ENCODE measurements around the gene GPC2. TPM values are rescaled to one million over a fixed set of nuclear protein-coding genes. Genes with fewer than 3 reads are reported as not detected.
"Not testable (repeated sequence)": the region's sequence is repeated elsewhere in the genome, so short reads cannot be mapped to it uniquely, and the experiment has no call there.

GPC2 gene
- total and polyA plus RNA-seq, 7 donors = 0.16 to 0.77 (median 0.34) TPM

GRCh38 chr7:100191775-100192174, 14.6 kb upstream of the GPC2 start:
- Histone ChIP-seq H3K9me3 (no peaks in the 10 kb centered on the region), H3K4me3 (no peak overlapping the region), H3K27me3 (ENCODE audit: insufficient read depth in 3 of 3, low read length in 2 of 3) (peaks cover 0 to 4% (median 0%) of the 10 kb centered on the region in 3 donors), H3K27ac (no peak overlapping the region), H3K4me1 (no peaks in the 10 kb centered on the region), H3K36me3 (ENCODE audit: insufficient read depth in 1 of 2, low read depth in 1 of 2) (no peaks in the 10 kb centered on the region)
- ATAC-seq = no peak
- no peak for DNase-seq
- WGBS, 3 donors = 56 to 68% (median 65%) methylated on average over 2 of the region's 2 CpGs
- no peak for TF ChIP-seq CTCF (IDR thresholded peaks at IDR 0.05)
- intact Hi-C loops (cut with DNase I) = no loop called here

- TF ChIP-seq CTCF (IDR thresholded peaks at IDR 0.05) = peak; percentile 39
- H3K27ac ChIP-seq = no peak overlapping the region
- 64 to 77% (median 65%) methylated on average over 4 of the region's 4 CpGs for WGBS, 3 donors
- no peaks in the 10 kb centered on the region for H3K4me1 ChIP-seq
- DNase-seq (no peak), ATAC-seq (peak in 3 of 4 donors; percentile 49 to 67 (median 56))
- H3K36me3 ChIP-seq (ENCODE audit: insufficient read depth in 1 of 2, low read depth in 1 of 2) = no peaks in the 10 kb centered on the region
- peaks cover 0 to 3% (median 0%) of the 10 kb centered on the region in 3 donors for H3K27me3 ChIP-seq (ENCODE audit: insufficient read depth in 3 of 3, low read length in 2 of 3)
- intact Hi-C loops (cut with DNase I) = no loop called here
- no peak overlapping the region for H3K4me3 ChIP-seq
- H3K9me3 ChIP-seq = no peaks in the 10 kb centered on the region
These were observed 13.0 kb upstream of the GPC2 start for GRCh38 chr7:100190048-100190711.

GRCh38 chr7:100189061-100189460, 11.9 kb upstream of the GPC2 start:
- H3K27ac ChIP-seq = no peak overlapping the region
- TF ChIP-seq CTCF (IDR thresholded peaks at IDR 0.05) = no peak
- no peaks in the 10 kb centered on the region for H3K4me1 ChIP-seq
- ATAC-seq (no peak), DNase-seq (no peak)
- no peak overlapping the region for H3K4me3 ChIP-seq
- H3K36me3 ChIP-seq (ENCODE audit: insufficient read depth in 1 of 2, low read depth in 1 of 2) = no peaks in the 10 kb centered on the region
- no peaks in the 10 kb centered on the region for H3K27me3 ChIP-seq (ENCODE audit: insufficient read depth in 3 of 3, low read length in 2 of 3)
- 77 to 88% (median 82%) methylated on average over 3 of the region's 3 CpGs for WGBS, 3 donors
- no peaks in the 10 kb centered on the region for H3K9me3 ChIP-seq
- intact Hi-C loops (cut with DNase I) = no loop called here

GRCh38 chr7:100185726-100186125, 8.5 kb upstream of the GPC2 start:
- Histone ChIP-seq H3K9me3 (no peaks in the 10 kb centered on the region), H3K4me1 (no peaks in the 10 kb centered on the region), H3K4me3 (no peak overlapping the region), H3K27ac (no peak overlapping the region), H3K36me3 (ENCODE audit: insufficient read depth in 1 of 2, low read depth in 1 of 2) (no peaks in the 10 kb centered on the region), H3K27me3 (ENCODE audit: insufficient read depth in 3 of 3, low read length in 2 of 3) (peaks cover 0 to 11% (median 0%) of the 10 kb centered on the region in 3 donors)
- ATAC-seq (no peak), DNase-seq (no peak)
- WGBS, 3 donors = 56 to 63% (median 56%) methylated on average over 2 of the region's 2 CpGs
- intact Hi-C loops (cut with DNase I) = no loop called here
- TF ChIP-seq CTCF (IDR thresholded peaks at IDR 0.05) = no peak

GRCh38 chr7:100183090-100183489, 5.9 kb upstream of the GPC2 start:
- intact Hi-C loops (cut with DNase I); DNase-seq; ATAC-seq; H3K9me3 ChIP-seq; H3K4me3 ChIP-seq; H3K4me1 ChIP-seq; H3K36me3 ChIP-seq (ENCODE audit: insufficient read depth in 1 of 2, low read depth in 1 of 2); H3K27ac ChIP-seq: not testable (repeated sequence)
- peaks cover 0 to 11% (median 3%) of the 10 kb centered on the region in 3 donors for H3K27me3 ChIP-seq (ENCODE audit: insufficient read depth in 3 of 3, low read length in 2 of 3)
- WGBS, 3 donors = 84 to 93% (median 89%) methylated on average over 6 of the region's 6 CpGs

- 77 to 84% (median 82%) methylated on average over 6 of the region's 6 CpGs for WGBS, 3 donors
- H3K4me1 ChIP-seq; H3K4me3 ChIP-seq; H3K9me3 ChIP-seq; DNase-seq; intact Hi-C loops (cut with DNase I); ATAC-seq; H3K27ac ChIP-seq; H3K36me3 ChIP-seq (ENCODE audit: insufficient read depth in 1 of 2, low read depth in 1 of 2): not testable (repeated sequence)
- peaks cover 0 to 11% (median 3%) of the 10 kb centered on the region in 3 donors for H3K27me3 ChIP-seq (ENCODE audit: insufficient read depth in 3 of 3, low read length in 2 of 3)
These were observed 5.4 kb upstream of the GPC2 start for GRCh38 chr7:100182616-100183015.

- WGBS, 3 donors = 86 to 100% (median 94%) methylated on average over 3 of the region's 3 CpGs
- peaks cover 0 to 11% (median 3%) of the 10 kb centered on the region in 3 donors for H3K27me3 ChIP-seq (ENCODE audit: insufficient read depth in 3 of 3, low read length in 2 of 3)
- H3K27ac ChIP-seq; DNase-seq; intact Hi-C loops (cut with DNase I); H3K9me3 ChIP-seq; ATAC-seq; H3K4me3 ChIP-seq; H3K4me1 ChIP-seq; H3K36me3 ChIP-seq (ENCODE audit: insufficient read depth in 1 of 2, low read depth in 1 of 2): not testable (repeated sequence)
These were observed 2.9 kb upstream of the GPC2 start for GRCh38 chr7:100180084-100180483.
